ENCODE results near the gene DUS4L.
"Not testable (repeated sequence)": the region's sequence is repeated elsewhere in the genome, so short reads cannot be mapped to it uniquely, and the experiment has no call there.

Gene DUS4L, protein sequence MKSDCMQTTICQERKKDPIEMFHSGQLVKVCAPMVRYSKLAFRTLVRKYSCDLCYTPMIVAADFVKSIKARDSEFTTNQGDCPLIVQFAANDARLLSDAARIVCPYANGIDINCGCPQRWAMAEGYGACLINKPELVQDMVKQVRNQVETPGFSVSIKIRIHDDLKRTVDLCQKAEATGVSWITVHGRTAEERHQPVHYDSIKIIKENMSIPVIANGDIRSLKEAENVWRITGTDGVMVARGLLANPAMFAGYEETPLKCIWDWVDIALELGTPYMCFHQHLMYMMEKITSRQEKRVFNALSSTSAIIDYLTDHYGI

DNA sequence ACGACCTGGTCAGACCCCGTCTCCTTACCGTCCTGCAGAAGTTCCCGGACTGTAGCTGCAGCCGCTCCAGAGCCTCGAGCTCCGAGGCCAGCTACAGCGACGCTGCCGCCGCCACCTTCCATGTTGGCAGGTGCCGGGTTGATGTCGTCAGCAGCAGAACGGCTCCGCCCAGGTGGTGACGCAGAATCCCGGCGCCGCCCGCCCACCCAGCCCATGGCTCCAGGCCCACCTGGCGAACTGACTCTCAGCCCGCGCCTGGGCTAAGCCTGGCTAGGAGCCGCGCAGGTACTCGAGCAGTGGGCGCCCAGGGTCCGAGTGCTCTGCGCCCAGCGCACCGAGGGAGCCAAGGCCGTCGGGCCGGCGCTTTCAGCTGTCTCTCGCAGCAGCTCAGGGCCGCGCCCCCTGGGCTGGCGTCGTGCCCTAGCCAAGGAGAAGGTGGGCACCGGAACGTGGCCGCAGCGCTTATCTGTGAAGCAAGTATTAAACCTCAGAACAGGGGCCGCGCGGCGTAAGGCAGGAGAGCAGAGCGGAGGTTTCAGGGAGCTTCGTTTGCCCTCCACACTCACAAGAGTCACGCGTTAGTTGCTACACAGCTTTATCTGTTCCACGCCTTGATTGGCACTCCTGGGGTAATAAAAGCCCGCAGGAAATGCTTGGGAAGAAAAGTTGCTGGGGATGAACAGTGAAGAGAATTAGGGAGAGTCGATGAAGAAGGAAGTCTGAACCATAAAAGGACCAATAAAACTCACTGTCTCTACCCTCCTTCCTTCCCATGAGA, at the start of gene DUS4L, which contains the start of gene COG5:
Gene DUS4L (plus strand): TSS at position 197 of the 778 bp plus-strand sequence. CDS start 3,100 bp downstream, outside the sequence.
Gene COG5 (minus strand): TSS at position 146 of the 778 bp plus-strand sequence. CDS start 24 bp downstream, at position 122.
- DNase-seq = peak; percentile 96

- DNase-seq = no peak
Measured at GRCh38 chr7:107526672-107527071, 37.1 kb upstream of the DUS4L start.

- no peak for DNase-seq
Measured at GRCh38 chr7:107527196-107527595, 36.6 kb upstream of the DUS4L start.

GRCh38 chr7:107528461-107528860, 35.3 kb upstream of the DUS4L start:
- no peak for DNase-seq

DNA sequence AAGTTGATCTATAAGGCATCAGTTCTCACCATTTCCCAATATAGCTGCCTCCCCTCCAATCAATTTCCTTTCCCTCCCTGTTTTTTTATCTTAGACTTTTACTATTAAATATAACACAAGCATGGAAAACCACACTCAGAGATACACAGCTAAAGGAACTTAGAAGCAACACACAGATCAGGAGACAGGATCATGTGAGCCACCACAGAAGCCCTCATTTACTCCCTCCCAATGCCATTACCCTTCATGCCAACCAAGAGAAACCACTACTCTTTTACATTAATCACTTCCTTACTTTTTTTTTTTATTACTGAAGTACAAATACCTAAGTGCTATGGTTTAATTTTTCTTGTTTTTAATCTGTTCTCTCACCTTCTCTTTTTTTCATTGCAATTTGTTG, 33.0 kb upstream of the DUS4L start:
- no peak for DNase-seq

- no peak for DNase-seq
Measured at GRCh38 chr7:107534139-107534538, 29.6 kb upstream of the DUS4L start.

- not testable (repeated sequence) for DNase-seq
Measured at GRCh38 chr7:107537228-107537627, 26.5 kb upstream of the DUS4L start.

DNA sequence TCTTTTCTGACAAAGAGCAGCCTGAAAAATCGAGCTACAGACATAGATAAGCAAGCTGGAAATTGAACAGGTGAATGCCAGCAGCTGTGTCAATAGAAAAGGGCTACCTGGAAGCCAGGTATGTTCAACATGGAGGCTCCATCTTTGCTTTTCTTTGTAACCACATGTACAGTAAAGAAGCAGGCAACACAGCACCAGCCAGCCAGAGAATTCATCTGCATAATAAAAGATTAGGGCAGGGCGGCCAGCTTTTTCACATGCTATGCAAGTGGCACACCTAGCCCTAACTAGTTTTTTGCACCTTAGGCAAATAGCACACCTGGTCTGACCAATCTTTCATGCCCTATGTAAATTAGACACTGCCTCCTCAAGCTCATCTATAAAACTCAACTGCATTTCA, 25.8 kb upstream of the DUS4L start:
- DNase-seq = no peak

GRCh38 chr7:107543338-107543993, 20.3 kb upstream of the DUS4L start:
- no peak for DNase-seq

GRCh38 chr7:107544848-107545591, 18.8 kb upstream of the DUS4L start:
- DNase-seq = no peak

DNA sequence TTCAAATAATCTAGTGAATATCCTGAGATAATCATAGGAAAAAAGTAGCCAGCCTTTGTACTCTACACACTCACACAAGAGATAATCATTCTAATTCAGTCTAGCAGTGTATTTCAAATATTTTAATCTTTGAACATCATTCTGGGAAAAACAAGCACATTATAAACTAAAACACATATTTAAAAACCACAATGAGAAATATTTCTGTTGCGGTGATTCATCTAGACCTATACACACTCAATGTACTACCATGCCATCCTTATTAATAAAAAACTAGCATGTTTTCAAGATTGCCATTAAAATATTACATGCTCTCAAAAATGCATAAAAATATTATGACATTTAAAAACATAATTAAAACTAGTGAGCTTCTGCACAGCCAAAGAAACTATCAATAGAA, 11.8 kb upstream of the DUS4L start:
- DNase-seq = no peak

- no peak for DNase-seq
Measured at GRCh38 chr7:107555893-107556292, 7.9 kb upstream of the DUS4L start.

DNA sequence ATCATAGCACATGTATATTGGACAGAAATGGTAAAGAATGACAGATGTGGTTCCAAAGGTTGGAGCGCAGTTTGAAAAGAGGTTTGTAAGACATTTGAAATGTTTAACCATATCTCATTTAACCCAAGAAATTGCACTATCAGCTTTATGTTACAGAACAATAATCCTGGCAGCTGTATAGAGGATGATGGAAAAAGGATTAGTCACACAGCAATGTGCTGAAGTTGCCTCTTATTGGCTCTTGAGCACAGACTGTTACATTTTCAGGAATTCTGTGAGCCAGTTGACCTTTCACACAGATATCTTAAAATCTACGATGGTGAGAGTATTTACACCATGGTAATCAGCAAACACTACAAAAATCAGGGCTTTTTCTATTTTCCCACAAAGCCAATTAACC, 3.9 kb upstream of the DUS4L start:
- no peak for DNase-seq

- no peak for DNase-seq
Measured at GRCh38 chr7:107560898-107561516, 2.8 kb upstream of the DUS4L start.

GRCh38 chr7:107563081-107563774, 543 bp upstream of the DUS4L start:
- no peak for DNase-seq

DNA sequence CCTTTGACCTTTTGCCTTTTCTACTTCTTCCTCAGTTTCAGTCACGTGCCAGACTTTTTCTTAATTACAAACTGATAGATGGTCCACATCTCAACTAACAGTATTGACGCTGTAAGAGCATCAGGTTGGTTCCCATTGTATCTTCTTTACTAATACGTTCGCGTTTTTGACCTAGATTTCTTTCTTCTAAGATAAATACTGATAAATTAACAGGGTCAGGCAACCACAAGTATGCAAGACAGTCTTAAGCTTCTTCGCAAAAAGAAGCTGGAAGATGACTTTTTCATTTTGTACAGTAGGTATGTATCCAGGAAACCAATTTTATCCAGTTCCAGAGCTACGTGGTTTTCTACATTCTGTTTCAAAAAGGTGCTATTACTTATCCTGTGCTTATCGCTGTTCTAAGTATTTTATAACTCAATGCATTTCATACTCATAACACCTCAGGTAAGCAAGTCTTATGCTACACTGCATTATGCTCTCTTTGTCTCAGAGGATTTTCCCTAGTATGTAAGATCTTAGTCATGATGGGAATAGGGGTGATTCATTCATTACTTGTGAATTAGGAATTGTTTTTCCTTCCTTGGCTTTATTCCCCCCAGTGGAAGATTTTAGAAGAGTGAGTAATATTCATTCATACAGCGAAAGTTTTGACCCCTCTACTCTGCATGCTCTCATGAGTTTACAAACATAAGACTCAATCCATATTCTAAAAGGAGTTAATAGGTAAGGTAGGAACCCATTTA, 955 bp downstream of the DUS4L start:
- DNase-seq = no peak

- DNase-seq = no peak
Measured at GRCh38 chr7:107570298-107570697, 6.5 kb downstream of the DUS4L start.

DNA sequence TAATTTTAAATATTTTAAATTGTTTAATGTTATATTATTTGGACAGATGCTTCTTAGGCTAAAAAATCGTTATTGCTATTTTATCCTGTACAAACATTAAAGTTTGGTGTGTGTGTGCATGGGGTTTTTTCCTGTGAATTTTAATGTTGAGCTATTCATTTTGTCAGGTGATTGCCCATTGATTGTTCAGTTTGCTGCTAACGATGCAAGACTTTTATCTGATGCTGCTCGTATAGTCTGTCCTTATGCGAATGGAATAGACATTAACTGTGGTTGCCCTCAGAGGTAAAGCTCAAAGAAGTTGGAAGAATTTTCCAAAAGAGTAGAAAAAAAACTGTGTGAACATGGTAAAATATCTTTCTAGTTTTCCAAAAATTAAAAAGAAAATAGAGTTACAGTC, 9.8 kb downstream of the DUS4L start:
- DNase-seq = no peak

DNA sequence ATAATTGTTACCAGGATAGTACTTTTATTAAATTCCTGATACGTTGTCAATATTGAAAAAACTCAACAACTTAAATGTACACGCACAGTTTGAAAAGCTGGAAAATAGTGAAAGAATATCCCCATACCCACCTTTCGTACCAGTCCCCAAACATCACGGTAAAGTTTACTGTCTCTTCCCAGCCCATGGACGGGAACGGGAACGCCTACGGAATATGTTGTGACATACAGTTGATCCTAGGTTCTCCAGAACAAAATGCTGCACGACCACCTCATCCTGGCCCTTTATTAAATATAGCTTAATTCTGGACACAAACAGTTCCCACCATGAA, 15.7 kb downstream of the DUS4L start:
- DNase-seq = no peak

- DNase-seq = peak; percentile 86
Measured at GRCh38 chr7:107579885-107580715, 16.3 kb downstream of the DUS4L start, which contains the start of gene BCAP29. TSS of gene BCAP29 (plus strand) at chr7:107580246. CDS start at chr7:107580773, 527 bp downstream.

All from right forelimb (tissue), 1 donor.